ENCODE measurements around the gene CDKN2B-AS1.

DNA sequence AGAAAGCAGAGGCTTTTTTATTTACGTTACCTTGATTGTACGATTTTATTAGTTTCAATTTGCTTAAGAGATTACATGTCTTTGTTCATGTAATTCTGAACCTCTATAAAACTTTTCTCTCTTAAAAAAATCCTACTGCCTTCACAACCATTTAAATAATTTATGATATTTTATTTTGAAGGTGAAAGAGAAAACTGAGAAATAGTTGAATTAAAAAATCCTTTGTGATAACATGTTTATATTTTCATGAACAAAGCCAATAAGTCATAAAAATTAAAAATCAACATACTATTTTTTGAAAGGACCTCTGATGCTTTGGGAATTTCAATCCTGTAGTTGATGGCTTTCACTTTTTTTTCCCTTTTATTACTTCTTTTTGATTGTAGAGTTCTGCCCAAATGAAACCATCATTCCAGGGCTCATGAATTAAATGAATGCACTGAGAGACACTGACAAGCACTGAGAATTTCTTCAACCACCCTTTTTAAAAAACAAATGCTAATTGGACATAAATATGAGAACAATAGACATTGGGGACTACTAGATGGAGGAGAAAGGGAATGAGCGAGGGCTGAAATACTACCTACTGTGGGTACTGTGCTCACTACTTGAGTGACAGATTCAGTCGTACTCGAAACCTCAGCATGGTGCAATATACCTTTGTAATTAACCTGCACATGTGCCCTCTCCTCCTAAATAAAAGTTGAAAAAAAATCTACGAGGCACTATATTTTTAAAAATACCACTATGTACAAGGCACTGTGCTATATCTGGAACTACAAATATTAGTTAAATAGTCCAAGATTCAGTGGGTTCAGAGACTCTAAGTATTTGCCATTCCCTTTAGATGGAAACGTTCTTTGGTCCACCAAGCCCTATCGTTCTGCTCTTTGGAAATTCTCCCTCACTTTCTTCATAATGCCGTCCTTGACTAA is 6.3 kb upstream of the CDKN2B-AS1 start:
- TF ChIP-seq, protein P1, sequence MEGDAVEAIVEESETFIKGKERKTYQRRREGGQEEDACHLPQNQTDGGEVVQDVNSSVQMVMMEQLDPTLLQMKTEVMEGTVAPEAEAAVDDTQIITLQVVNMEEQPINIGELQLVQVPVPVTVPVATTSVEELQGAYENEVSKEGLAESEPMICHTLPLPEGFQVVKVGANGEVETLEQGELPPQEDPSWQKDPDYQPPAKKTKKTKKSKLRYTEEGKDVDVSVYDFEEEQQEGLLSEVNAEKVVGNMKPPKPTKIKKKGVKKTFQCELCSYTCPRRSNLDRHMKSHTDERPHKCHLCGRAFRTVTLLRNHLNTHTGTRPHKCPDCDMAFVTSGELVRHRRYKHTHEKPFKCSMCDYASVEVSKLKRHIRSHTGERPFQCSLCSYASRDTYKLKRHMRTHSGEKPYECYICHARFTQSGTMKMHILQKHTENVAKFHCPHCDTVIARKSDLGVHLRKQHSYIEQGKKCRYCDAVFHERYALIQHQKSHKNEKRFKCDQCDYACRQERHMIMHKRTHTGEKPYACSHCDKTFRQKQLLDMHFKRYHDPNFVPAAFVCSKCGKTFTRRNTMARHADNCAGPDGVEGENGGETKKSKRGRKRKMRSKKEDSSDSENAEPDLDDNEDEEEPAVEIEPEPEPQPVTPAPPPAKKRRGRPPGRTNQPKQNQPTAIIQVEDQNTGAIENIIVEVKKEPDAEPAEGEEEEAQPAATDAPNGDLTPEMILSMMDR (IDR thresholded peaks at IDR 0.05): no peak
- TF ChIP-seq POLR2A (IDR thresholded peaks at IDR 0.05): no peak
